ENCODE results near the gene LARGE1. TPM values are rescaled to one million over a fixed set of nuclear protein-coding genes. Genes with fewer than 3 reads are reported as not detected.

The LARGE1 gene
- polyA plus RNA-seq, 3 donors, result 0.05 to 0.13 TPM; not detected in 1

GRCh38 chr22:33537059-33537458 lies 383.2 kb downstream of the LARGE1 start:
- Histone ChIP-seq H3K4me1 (ENCODE audit: control insufficient read depth in 1 of 2, insufficient read depth in 2 of 2, low read length in 2 of 2) (no peaks in the 10 kb centered on the region), H3K9me3 (replicated peaks in 1 of 2; ENCODE audit: control insufficient read depth in 1 of 2, insufficient read depth in 1 of 2, low read length in 2 of 2) (no peaks in the 10 kb centered on the region), H3K27me3 (ENCODE audit: control insufficient read depth in 2 of 2, insufficient read depth in 2 of 2, low read length in 2 of 2) (no peaks in the 10 kb centered on the region), H4K20me1 (ENCODE audit: insufficient read depth, low read length) (no peaks in the 10 kb centered on the region), H3K36me3 (replicated peaks in 1 of 2; ENCODE audit: control insufficient read depth in 1 of 2, insufficient read depth in 2 of 2, low read length in 2 of 2) (no peaks in the 10 kb centered on the region), H3K79me2 (ENCODE audit: insufficient read depth, low read length) (no peaks in the 10 kb centered on the region), H3K9ac (ENCODE audit: insufficient read depth, low read length, poor library complexity, severe bottlenecking) (no peak overlapping the region), H3K4me3 (replicated peaks in 1 of 3; ENCODE audit: low read depth in 2 of 3, low read length in 3 of 3) (no peak overlapping the region), H3K4me2 (replicated peaks; ENCODE audit: extremely low read depth, low read length, poor library complexity, severe bottlenecking) (no peak overlapping the region), H2AFZ (ENCODE audit: insufficient read depth, low read depth, low read length, poor library complexity, severe bottlenecking) (no peak overlapping the region), H3K27ac (ENCODE audit: low read depth in 1 of 2, low read length in 2 of 2) (no peak overlapping the region)
- H3K9me3 Mint-ChIP-seq, result peaks cover 0 to 16% (median 3%) of the 10 kb centered on the region in 7 donors
- no peak overlapping the region for H3K27ac Mint-ChIP-seq
- no peaks in the 10 kb centered on the region for H3K4me1 Mint-ChIP-seq
- intact Hi-C loops (cut with micrococcal nuclease), result no loop called here
- WGBS (ENCODE audit: insufficient coverage), result 95% methylated on average over 7 of the region's 9 CpGs
- H3K36me3 Mint-ChIP-seq, result no peaks in the 10 kb centered on the region
- TF ChIP-seq CTCF (IDR thresholded peaks at IDR 0.05), result no peak
- peaks cover 0 to 1% (median 0%) of the 10 kb centered on the region in 3 donors for H3K27me3 Mint-ChIP-seq (ENCODE audit: low read depth in 3 of 3)
- no peak for DNase-seq
- no peak overlapping the region for H3K4me3 Mint-ChIP-seq

- Mint-ChIP-seq H3K27ac (peak overlapping the region in 1 of 7 donors; percentile 0), H3K27me3 (ENCODE audit: low read depth in 3 of 3) (peaks cover 0 to 1% (median 0%) of the 10 kb centered on the region in 3 donors), H3K36me3 (no peaks in the 10 kb centered on the region), H3K9me3 (peaks cover 0 to 16% (median 5%) of the 10 kb centered on the region in 7 donors), H3K4me1 (no peaks in the 10 kb centered on the region), H3K4me3 (no peak overlapping the region)
- Histone ChIP-seq H3K27ac (ENCODE audit: low read depth in 1 of 2, low read length in 2 of 2) (no peak overlapping the region), H2AFZ (ENCODE audit: insufficient read depth, low read depth, low read length, poor library complexity, severe bottlenecking) (no peak overlapping the region), H4K20me1 (ENCODE audit: insufficient read depth, low read length) (no peaks in the 10 kb centered on the region), H3K4me3 (replicated peaks in 1 of 3; ENCODE audit: low read depth in 2 of 3, low read length in 3 of 3) (no peak overlapping the region), H3K9me3 (replicated peaks in 1 of 2; ENCODE audit: control insufficient read depth in 1 of 2, insufficient read depth in 1 of 2, low read length in 2 of 2) (no peaks in the 10 kb centered on the region), H3K27me3 (ENCODE audit: control insufficient read depth in 2 of 2, insufficient read depth in 2 of 2, low read length in 2 of 2) (no peaks in the 10 kb centered on the region), H3K4me1 (ENCODE audit: control insufficient read depth in 1 of 2, insufficient read depth in 2 of 2, low read length in 2 of 2) (no peaks in the 10 kb centered on the region), H3K36me3 (replicated peaks in 1 of 2; ENCODE audit: control insufficient read depth in 1 of 2, insufficient read depth in 2 of 2, low read length in 2 of 2) (no peaks in the 10 kb centered on the region), H3K9ac (ENCODE audit: insufficient read depth, low read length, poor library complexity, severe bottlenecking) (no peak overlapping the region), H3K79me2 (ENCODE audit: insufficient read depth, low read length) (no peaks in the 10 kb centered on the region), H3K4me2 (replicated peaks; ENCODE audit: extremely low read depth, low read length, poor library complexity, severe bottlenecking) (no peak overlapping the region)
- DNase-seq, result no peak
- 98% methylated on average over 6 of the region's 15 CpGs for WGBS (ENCODE audit: insufficient coverage)
- TF ChIP-seq CTCF (IDR thresholded peaks at IDR 0.05), result no peak
- intact Hi-C loops (cut with micrococcal nuclease), result no loop called here
Measured at GRCh38 chr22:33535937-33536875, 384.1 kb downstream of the LARGE1 start.
